Adrenal gland (tissue), 12 donors: ENCODE results near the gene HBP1. TPM values are rescaled to one million over a fixed set of nuclear protein-coding genes. Genes with fewer than 3 reads are reported as not detected.
A peak's percentile ranks its signal among the peaks of the same experiment; 100 is the strongest.

ENCODE experiments used
- DNase-seq, 7 donors: peaks; one replicate each; pipeline ENCODE4 v3.0.0-alpha.2; 2019 to 2020
- H3K27ac ChIP-seq, 5 donors: fragments of 200-600 bp; sonication (generic) in 4 of 5; 1 replicate in 3 of 5; 2 replicates in 2 of 5; pipeline versions ENCODE4 v1.5.1 to v1.8.0; 2016 to 2020; ENCODE audit warnings: mild to moderate bottlenecking in 1 of 5
- H3K27me3 ChIP-seq: fragments of 200-600 bp; 2 replicates; pipeline ENCODE4 v1.8.0; 2021
- H3K36me3 ChIP-seq, 2 donors: fragments of 200-600 bp; replicated peaks in 1 of 2; 1 replicate in 1 of 2; 2 replicates in 1 of 2; pipeline versions ENCODE4 v1.5.1 to v1.8.0; 2018 to 2022
- H3K4me1 ChIP-seq, 2 donors: fragments of 200-600 bp; replicated peaks in 1 of 2; 1 replicate in 1 of 2; 2 replicates in 1 of 2; pipeline versions ENCODE4 v1.5.1 to v1.8.0; 2018 to 2021
- H3K4me3 ChIP-seq, 4 donors: fragments of 200-600 bp; sonication (generic) in 3 of 4; one replicate each; pipeline ENCODE4 v1.5.1; 2016 to 2018
- H3K9me3 ChIP-seq, 3 donors: fragments of 200-600 bp; sonication (generic) in 1 of 3; replicated peaks in 1 of 3; 1 replicate in 2 of 3; 2 replicates in 1 of 3; pipeline versions ENCODE4 v1.5.1 to v1.8.0; 2016 to 2021
- CTCF ChIP-seq, 6 experiments: fragments of 450-650 bp in 4 of 6; fragments of 200-600 bp in 2 of 6; sonication (generic) in 1 of 6; IDR thresholded peaks; 1 replicate in 5 of 6; 2 replicates in 1 of 6; pipeline versions ENCODE4 v1.5.1 to v1.8.0; 2016 to 2021; ENCODE audit warnings: antibody characterized with exemption in 6 of 6, mild to moderate bottlenecking in 2 of 6, moderate library complexity in 1 of 6
- POLR2A ChIP-seq, 2 donors: fragments of 450-650 bp; IDR thresholded peaks; one replicate each; pipeline ENCODE4 v1.6.1; 2017; ENCODE audit warnings: antibody characterized with exemption in 2 of 2, mild to moderate bottlenecking in 2 of 2, moderate library complexity in 1 of 2
- WGBS, 4 donors: extraction: QIAGEN DNeasy Blood & Tissue Kit in 2 of 4; methylation state at CpG; one replicate each; pipeline versions ENCODE4 v1.1.5 to v1.1.7; 2013 to 2017; 5-methylcytosine and 5-hydroxymethylcytosine counted together
- intact Hi-C, 2 donors: fragments of 100-400 bp; cut with DNase I; formaldehyde crosslinking; loops; one replicate each; pipeline versions ENCODE4 v1.14.1 to v1.15.0; 2022 to 2023
- polyA plus RNA-seq, 3 donors: library from polyadenylated mRNA; stranded (reverse); fragments of 200-250 nt in 2 of 3; fragments of 350-450 nt in 1 of 3; fragmentation: Illumina TruSeq in 1 of 3; extraction: RNeasy Lipid Tissue Mini Kit (QIAGEN cat#74804) in 1 of 3; gene quantifications; one replicate each; pipeline ENCODE4 v1.2.3, GENCODE V29; 2013 to 2014
- total RNA-seq, 9 donors: library from RNA; depleted of rRNA in 4 of 9; stranded (reverse); fragments of >200 nt in 4 of 9; fragments of 120-200 nt in 1 of 9; fragmentation: NEBNext Ultra II Directional in 1 of 9; extraction: Animal tissue kit (Norgen Biotek cat#: 25700) in 1 of 9; gene quantifications; one replicate each; pipeline versions ENCODE4 v1.1.0 to v1.2.4, GENCODE V29; 2013 to 2023
- donor health status: healthy with polysubstance abuse.
- donor health status: Bipolar disorder and iron deficiency.
- donor health status: DM: yes; HTN: yes; CAD: no.
- donor health status: DM: no; HTN: no; CAD: no.
- donor health status: DM: no; HTN: no; CAD: no.
- donor health status: DM: yes; HTN: yes; CAD: no.

HBP1 gene
- total and polyA plus RNA-seq, 12 donors = 36.2 to 158 (median 84.7) TPM

- Histone ChIP-seq H3K27me3 (no peaks in the 10 kb centered on the region), H3K4me3 (peak overlapping the region in 3 of 4 donors; percentile 2 to 59 (median 35)), H3K9me3 (no peaks in the 10 kb centered on the region), H3K36me3 (no peaks in the 10 kb centered on the region), H3K27ac (peak overlapping the region; percentile 63 to 99 (median 98)), H3K4me1 (peaks cover 11 to 27% of the 10 kb centered on the region in 2 donors)
- peak in 1 of 2 donors; percentile 67 for TF ChIP-seq POLR2A (IDR thresholded peaks at IDR 0.05)
- peak; percentile 29 to 83 (median 66) for TF ChIP-seq CTCF (IDR thresholded peaks at IDR 0.05)
- peak in 4 of 7 donors; percentile 36 to 82 (median 82) for DNase-seq
- WGBS, 4 donors = 0 to 1% (median 0%) methylated on average over 14 to 15 of the region's 15 CpGs
- intact Hi-C loops = no loop called here
Observed at GRCh38 chr7:107167483-107168232, 1.1 kb upstream of the HBP1 start.

DNA sequence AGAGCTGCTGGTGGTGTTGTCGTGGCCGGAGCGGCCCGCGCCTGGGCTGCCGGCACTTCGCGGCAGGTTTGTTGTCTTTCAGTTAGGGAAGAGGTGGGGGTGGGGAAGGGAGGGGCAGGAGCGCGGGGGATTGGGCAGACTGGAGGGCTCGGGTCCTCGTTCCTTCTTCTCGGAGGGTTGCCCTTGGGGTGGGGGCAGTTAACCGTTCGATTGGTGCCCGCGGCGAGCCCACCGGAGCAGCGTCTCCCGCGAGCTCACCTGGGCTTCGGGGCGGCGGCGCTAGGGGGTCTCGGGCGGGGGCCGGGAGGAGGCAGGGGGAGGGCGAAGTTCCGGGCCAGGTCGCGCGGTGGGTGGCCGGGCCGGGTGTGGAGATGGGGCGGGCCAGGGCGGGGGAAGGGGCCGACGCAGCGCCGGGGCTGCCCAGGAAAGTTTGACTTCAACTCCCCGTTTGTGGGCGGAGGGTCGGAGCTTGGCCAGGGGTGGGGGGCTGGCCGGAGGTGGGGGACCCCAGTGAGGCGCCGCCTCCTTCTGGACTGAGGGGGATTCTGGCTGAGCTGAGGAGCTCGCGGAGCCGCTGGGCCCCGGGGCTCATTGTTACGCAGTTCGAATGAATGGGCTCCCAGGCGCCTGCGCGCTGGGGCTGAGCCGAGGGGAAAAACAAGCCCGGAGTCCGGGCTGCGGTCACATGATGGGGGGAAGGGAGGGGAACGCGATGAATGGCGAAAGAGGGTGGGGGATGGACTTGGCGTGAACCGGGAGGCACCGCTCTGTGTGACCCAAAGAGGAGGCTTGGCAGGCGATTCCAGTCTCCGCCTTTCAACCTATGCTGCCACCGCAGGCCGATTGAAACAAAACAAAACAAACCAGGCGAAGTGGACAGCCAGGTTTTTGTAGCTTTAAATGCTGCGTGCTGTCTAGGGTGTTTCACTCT, 582 bp downstream of the HBP1 start:
- peak; percentile 98 to 99 (median 99) for DNase-seq
- H3K36me3 ChIP-seq = no peaks in the 10 kb centered on the region
- no peak for TF ChIP-seq CTCF (IDR thresholded peaks at IDR 0.05)
- peak; percentile 41 to 94 for TF ChIP-seq POLR2A (IDR thresholded peaks at IDR 0.05)
- intact Hi-C loops = no loop called here
- peak overlapping the region; percentile 82 to 100 (median 99) for H3K27ac ChIP-seq
- H3K4me1 ChIP-seq = peaks cover 26 to 45% of the 10 kb centered on the region in 2 donors
- WGBS, 4 donors = 0 to 1% (median 0%) methylated on average over 17 to 73 of the region's 73 CpGs
- no peaks in the 10 kb centered on the region for H3K9me3 ChIP-seq
- H3K4me3 ChIP-seq = peak overlapping the region; percentile 34 to 94 (median 85)
- H3K27me3 ChIP-seq = no peaks in the 10 kb centered on the region

GRCh38 chr7:107170051-107170915, 1.5 kb downstream of the HBP1 start:
- 6 to 7% (median 6%) methylated on average over 13 of the region's 13 CpGs for WGBS, 4 donors
- Histone ChIP-seq H3K9me3 (no peaks in the 10 kb centered on the region), H3K27me3 (no peaks in the 10 kb centered on the region), H3K4me1 (peaks cover 32 to 54% of the 10 kb centered on the region in 2 donors), H3K27ac (peak overlapping the region; percentile 53 to 100 (median 99)), H3K36me3 (no peaks in the 10 kb centered on the region), H3K4me3 (peak overlapping the region in 3 of 4 donors; percentile 64 to 94 (median 89))
- intact Hi-C loops = no loop called here
- TF ChIP-seq POLR2A (IDR thresholded peaks at IDR 0.05) (no peak), CTCF (IDR thresholded peaks at IDR 0.05) (no peak)
- DNase-seq = no peak
